SK-MEL-5 (cell line): ENCODE measurements around the gene SMOC1. TPM values are rescaled to one million over a fixed set of nuclear protein-coding genes. Genes with fewer than 3 reads are reported as not detected.
A peak's percentile ranks its signal among the peaks of the same experiment; 100 is the strongest.

Experiments used
- DNase-seq: peaks from one replicate; pipeline ENCODE4 v3.0.0-alpha.2; 2016; ENCODE audit warnings: low read depth, low spot score
- in situ Hi-C: cut with HindIII; loops from 2 replicates; pipeline ENCODE4 v1.10.0; 2016; ENCODE audit warnings: low sequenced_read_pairs, high pct_unique_total_duplicates, low pct_unique_long_range_greater_than_20kb
- total RNA-seq: library from RNA; depleted of rRNA; stranded (reverse); fragments of >200 nt; shearing (Covaris generic); gene quantifications from 2 replicates; pipeline ENCODE4 v1.2.3, GENCODE V29; 2014

The SMOC1 gene
- total RNA-seq, 1 experiment from 2014 or later: not detected

DNA sequence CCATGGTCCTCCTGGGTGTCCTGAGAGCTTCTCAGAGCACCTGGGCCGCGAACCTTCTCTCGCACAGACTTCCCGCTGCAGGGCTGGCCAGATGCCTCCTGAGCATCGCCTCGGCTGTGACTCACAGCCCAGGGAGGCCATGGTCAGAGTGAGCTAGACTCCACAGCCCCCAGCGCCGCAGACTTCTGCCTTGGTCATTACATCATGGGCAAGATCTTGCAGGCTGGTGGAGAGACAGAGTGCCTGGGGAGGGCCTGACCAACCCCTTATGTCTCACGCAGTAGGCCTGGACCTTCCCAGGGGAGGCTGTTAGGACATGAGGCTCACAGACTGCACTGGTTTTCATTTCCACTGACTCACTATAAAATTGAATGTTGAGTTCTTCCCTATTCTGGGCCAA lies 41.8 kb downstream of the SMOC1 start:
- in situ Hi-C loops: no loop called here
- DNase-seq: no peak

DNA sequence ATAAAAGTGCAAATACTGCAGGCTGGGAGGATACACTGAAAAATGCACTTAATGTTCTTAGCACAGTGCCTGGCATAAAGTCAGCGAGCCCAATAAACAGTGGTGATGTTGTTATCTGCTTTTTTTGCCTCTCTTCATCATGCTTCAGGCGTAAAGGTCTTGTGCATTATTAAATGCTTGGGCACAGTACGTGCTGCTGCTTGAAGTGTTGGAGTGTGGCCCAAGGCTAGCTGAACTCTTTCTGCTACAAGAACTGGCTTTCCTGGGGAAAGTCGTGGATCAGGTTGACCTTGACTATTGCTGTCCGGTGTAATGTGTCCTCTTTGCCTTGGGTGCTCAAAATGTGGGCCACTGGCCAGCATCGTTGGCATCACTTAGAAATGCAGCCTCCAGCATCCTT lies 43.0 kb downstream of the SMOC1 start:
- in situ Hi-C loops: no loop called here
- no peak for DNase-seq

DNA sequence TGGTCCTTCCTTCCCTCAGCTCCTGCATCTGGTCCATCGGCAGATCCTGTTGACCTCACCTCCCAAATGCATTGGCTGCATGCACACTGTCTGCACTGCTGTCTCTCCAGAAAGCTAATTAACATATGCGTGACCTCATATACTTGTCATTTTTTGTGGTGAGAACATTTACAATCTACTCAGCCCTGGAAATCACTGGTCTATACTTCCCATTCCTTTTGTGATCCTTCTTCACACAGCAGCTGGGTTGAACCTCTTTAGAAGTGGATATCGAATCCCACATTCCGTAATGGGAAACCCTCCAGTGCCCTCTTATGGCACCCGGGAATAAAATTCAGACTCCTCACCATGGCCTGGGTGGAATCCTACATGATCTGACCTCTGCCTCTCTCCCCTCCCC lies 45.0 kb downstream of the SMOC1 start:
- peak; percentile 16 for DNase-seq
- in situ Hi-C loops: no loop called here

DNA sequence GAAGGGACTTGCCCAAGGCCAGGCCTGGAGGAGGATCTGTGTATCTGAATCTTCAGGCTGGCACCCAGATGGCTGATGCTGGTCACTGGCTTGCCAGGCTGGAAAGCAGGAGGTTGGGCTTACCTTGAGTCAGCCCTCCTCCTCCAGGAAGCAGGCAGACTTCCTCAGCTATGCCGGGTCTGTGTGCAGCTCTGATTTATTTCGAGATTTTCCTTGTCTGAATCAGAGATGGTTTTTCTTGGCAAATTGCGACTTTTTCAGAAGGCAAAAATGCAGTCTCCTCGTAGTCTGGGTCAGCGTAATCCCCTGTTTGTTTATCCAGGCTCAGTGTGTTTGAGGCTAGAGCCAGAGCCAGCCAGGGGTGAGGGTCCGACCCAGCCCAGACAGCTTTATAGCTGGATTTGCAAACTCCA lies 48.9 kb downstream of the SMOC1 start:
- DNase-seq: no peak
- in situ Hi-C loops: no loop called here

DNA sequence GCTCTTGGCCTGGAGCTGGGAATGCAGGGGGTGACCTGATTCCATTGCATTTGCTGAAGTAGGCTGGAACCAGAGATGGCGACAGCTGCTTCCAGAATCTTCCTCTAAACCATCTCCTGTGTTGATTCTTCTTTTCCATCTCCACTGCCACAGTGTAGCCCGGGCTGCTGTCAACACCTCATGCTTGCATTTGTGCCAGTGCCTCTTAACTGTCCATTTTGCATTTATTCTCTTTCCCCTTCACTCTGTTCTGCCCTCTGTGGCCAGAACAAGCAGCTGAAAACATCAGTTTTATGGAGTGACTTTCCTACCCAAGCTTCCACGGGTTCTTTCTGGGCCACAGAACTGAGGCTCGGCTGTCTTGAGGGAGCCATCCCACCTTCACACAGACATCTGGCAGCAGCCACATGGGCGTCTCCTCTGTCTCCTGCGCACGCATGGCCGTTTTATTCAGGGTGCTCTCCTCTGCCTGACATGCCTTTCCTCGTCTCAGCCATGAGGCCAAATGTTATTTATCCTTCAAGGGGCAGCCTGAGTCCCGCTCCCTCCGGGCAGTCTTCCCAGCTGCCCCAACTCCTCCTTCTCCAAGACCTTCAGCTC lies 51.7 kb downstream of the SMOC1 start:
- no peak for DNase-seq

DNA sequence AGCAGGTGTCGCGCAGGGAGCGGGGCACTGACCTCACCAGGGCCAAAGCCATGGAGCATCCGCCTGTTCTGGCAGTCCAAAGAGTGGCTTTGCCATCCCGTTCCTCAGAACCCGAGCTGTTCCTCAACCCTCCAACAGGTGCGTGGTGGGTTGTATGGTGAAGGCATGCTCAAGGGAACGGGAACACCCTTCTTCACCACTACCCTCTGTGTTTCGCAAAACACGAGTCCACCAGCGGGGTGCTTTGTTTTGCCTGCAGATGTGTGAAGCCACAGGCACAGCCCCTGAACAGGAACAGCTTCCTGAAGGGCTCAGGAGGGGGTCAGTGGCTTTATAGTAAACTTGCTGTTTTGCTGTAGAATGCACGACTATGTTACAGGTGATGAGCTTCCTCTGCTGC lies 52.7 kb downstream of the SMOC1 start:
- no peak for DNase-seq
- in situ Hi-C loops: no loop called here

More for the DNA sequence above, 51.7 kb downstream of the SMOC1 start:
- in situ Hi-C loops: no loop called here

DNA sequence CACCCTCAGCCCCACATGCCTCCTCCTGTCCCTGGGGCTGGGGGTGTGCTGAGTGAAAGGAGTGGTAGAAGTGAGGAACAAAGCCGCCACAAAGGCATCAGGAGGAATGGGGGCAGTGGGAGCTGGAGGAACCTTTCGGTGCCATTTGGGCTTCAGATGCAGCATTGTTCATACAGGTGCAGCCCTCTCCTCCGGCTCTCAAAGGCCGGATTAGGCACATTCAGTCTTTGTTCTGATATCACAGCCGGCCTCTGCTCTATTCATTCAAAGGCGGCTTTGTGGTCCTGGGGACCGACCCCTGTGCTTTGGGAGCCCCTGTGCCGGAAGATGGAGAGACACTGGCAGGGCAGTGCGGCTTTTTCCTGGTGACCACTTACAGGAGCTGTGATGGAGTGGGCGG lies 53.2 kb downstream of the SMOC1 start:
- DNase-seq: no peak
- in situ Hi-C loops: no loop called here

DNA sequence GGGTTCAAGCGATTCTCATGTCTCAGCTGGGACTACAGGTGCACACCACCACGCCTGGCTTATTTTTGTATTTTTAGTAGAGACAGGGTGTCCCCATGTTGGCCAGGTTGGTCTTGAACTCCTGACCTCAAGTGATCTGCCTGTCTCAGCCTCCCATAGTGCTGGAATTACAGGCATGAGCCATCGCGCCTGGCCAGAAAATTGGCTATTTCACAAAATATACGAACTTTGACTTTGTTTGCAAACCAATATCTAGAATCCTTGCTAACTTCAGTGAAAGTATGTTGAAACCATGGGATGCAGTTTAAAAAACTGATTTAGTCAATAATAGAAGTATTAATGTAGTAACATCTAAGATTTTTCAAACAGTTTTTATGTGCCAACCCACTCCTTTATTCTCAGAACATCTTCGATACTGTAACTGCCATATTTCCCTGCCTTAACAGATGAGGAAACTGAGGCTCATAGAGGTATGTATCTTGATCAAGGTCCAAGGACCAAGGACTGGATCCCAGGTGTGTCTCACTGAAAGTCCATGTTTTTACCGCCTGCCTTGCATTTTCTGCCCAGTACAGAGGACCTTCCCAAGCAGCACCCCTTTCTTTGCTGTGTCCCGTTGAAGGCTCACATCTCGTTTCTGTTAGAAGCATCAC lies 54.5 kb downstream of the SMOC1 start:
- no peak for DNase-seq
- in situ Hi-C loops: no loop called here

DNA sequence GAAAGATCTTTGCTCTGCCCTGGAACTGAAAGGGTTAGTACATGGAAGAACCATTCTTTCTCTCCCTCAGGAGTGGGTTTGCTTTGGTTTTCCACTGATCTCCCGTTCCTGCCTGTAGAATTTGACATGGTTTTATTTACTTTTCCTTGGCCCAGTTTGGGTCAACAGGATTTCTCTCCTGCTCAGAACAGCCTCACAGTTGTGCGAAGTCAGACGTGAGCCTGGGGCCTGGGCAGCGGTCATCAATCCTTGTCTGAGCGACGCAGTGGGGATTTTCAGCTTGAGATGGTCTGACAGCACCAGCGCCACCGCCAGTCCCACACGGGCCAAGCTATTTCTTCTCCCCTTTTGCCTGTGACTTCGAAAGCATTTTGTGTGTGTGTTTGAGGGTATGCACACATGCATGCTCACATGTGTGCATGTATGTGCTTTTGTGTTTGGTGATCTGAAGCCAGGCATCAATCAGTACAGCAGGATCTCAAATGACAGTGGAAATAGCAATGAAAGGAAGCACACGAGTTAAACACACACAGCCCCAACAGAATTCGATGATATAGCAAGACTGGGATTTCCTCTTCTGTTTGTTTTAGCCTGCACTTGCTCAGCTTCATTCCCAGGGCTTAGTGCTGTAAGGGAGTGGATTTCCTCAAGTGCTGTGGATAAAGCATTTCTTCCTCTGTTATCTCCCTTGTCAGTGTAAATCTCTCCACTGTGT lies 58.3 kb downstream of the SMOC1 start:
- no peak for DNase-seq
- in situ Hi-C loops: no loop called here

DNA sequence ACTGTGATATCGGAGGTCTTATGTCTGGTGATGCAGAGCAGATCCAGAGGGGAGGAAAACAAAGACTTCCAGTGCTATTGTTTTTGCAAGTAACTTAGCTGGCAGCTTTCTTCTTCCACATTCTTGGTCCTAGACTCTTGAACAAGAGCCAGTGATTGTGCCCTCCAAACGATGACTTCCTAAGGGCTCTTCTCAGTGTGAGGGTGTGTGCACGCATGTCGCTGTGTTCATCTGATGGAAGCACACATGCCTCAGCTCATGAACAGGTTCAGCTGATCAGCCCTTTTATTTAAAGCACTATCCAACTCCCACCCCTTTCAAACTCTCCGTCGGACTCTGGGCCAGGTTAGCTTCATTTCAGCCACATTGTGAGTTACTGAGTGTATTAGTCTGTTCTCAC lies 59.5 kb downstream of the SMOC1 start:
- no peak for DNase-seq
- in situ Hi-C loops: no loop called here

DNA sequence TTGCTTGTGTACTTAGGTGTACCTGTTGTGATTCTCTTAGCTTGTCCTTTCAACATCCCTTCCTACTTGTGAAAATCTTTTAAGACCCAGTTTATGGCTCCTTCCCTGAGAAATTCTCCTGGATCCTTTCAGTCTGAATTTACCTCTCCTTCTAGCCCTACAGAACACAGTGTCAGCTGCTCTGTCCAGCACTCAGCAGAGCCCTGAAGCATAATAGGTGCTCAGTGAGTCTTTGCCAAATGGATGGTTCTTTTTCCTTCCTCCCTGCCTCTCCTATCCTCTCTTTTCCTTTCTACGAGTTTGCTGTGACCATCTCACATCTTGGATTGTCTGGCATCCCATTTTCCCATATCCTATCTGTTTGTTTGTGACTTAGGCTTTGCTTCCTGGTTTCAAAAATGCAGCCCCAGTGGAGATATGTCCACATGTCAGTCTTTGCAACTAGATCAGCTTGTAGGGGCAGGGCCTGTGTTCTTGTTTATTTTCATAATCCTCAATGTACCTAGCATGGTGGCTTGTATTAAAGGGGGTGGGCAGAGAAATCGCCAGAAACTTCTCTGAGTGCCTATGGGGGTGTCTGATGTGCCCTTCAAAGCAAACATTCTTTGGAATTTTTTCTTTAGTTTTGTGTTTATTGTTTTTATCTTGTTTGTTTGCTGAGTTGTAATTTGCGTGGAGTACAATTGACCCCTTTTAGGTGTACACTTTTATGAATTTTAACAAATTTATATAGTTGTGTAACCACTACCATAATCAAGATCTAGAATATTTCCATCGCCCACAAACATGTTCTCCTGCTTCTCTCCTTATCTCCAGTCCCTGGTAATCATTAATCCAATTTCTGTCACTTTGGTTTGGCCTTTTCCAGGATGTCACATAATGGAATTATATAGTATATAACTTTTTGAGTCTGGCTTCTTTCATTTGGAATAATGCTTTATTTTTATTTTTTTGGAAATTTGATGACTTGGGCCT lies 62.8 kb downstream of the SMOC1 start:
- in situ Hi-C loops: no loop called here
- DNase-seq: no peak

DNA sequence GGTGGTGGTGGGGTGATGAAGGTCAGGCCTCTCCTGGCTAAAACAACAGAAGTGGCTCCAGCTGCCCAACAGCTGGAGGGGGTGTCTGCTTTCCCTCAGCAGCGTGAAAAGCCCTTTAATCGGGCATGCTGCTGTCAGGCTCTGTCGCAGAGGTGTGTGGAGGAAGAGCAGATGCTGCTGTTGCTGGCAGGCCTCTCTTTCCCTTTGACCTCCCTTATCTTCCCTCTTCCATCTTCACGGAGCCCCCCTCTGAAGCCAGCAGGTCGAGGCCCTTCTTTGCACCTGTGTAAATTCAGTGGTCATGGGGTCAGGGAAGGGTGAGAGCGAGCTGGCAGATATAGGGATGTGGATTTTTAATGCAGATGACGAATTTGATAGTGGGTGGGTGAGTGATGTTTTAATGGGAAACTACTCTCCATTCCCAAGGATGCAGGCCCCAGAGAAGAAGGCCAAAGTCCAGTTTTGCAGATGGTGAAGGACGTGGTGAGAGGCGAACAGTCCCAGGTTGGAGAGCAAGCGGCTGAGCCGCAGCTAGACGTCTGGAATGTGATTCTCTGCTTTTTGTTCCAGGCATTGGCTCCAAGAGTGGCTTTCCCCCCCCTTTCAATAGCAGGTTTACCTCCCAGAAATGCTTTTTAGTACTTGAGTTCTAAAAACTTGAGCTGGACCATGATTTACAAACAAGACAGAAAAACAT lies 64.0 kb downstream of the SMOC1 start:
- in situ Hi-C loops: no loop called here

DNA sequence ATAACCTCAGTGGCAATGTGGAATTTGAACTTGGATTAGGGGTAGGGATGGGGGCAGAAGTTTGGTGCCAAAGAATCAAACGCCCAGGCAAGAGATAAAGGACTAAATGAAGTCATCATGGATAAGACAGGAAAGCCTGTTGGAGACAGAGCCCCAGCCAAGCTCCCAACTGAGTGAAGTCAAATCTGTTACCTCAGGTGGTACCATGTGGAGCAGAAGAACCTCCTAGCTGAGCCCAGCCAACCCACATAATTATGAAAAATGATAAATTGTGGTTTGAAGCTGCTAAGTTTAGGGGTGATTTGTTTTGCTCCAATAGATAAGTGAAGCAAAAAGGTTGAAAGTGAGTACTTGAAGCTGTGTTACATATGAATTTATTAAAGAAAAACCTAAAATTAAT lies 66.1 kb downstream of the SMOC1 start:
- in situ Hi-C loops: no loop called here
- no peak for DNase-seq

More for the DNA sequence above, 64.0 kb downstream of the SMOC1 start:
- DNase-seq: no peak

DNA sequence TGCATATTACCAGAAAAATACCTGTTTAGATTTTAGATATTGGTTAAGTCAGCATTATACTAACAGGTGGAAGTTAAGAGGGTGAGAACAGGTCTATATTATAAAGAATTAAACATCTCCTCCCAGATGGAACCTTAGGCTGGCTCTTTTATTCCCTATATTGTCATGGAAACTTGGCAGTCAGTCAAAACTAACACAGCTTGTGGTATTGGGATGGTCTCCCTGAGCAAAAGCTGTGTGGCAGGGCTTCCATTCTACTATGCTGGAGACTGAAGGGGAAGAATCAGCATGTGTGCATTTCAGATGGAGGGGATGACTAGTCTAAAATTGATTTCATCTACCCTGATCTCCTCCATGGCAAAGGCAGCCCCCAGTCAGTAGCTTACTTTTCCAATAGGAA lies 66.7 kb downstream of the SMOC1 start:
- in situ Hi-C loops: no loop called here

DNA sequence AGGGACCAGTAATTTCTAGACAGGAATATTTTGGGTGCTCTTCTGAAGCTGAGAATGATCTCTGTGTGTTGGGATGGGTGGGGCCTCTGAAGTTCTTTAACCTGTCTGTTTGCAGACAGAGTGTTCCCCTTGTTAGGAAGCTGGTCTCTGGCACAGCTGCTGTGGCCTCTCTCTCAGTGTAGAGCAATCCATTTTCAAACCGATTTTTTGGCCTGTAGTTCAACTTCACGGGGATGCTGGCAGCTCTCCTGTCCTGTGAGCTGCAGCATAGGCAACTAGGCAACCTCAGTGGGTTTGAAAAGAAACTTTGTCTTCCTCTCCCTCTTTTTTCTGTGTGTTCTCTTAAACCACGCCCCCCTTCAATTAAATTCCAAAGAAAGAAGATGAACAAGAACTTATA lies 69.1 kb downstream of the SMOC1 start:
- no peak for DNase-seq
- in situ Hi-C loops: no loop called here

More for the DNA sequence above, 66.7 kb downstream of the SMOC1 start:
- no peak for DNase-seq

DNA sequence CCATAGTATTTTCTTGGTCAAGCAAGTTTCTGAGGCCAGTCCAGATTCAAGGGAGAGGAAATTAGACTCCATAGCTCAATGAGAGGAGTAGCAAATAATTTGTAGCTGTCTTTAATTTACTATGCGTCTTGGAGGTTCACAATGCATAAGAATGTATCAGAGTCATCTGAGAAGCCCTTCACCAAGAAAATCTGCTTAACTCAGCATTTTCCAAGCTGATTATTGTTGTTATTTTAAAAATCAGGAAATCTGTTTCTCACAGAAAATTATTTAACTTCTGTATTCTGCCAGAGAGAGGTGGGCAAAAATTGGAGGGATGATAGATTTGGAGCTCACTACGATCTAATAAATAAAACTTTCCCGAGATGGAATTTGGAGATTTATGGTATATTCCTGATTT lies 72.0 kb downstream of the SMOC1 start:
- in situ Hi-C loops: no loop called here
- no peak for DNase-seq

DNA sequence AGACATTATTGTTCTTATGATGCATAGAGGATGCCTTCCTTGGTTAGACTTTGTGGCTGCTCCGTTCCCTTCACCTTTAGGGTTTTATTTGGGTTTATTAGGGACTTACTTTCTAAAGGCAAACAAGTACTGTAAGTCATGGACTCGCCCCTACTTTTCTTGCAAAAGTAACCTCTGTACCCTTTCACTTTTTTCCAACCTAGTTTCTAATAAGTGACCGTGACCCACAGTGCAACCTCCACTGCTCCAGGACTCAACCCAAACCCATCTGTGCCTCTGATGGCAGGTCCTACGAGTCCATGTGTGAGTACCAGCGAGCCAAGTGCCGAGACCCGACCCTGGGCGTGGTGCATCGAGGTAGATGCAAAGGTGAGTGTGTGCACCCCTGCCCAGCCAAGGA lies 72.7 kb downstream of the SMOC1 start:
- in situ Hi-C loops: no loop called here
- no peak for DNase-seq
